NCI-H446 treated with DMSO at 0.1 percent for 48 hours (cell line): ENCODE measurements around the gene ZNF560.
A peak's percentile ranks its signal among the peaks of the same experiment; 100 is the strongest.

Experiments used
- DNase-seq: peaks from one replicate; lab custom pipeline; 2025; lab: John Stamatoyannopoulos, UW

The ZNF560 gene

GRCh38 chr19:9435279-9436268 is 62.8 kb downstream of the ZNF560 start, which contains the start of gene ZNF266:
ZNF266 (minus strand) TSS chr19:9435573; CDS start chr19:9420089, 15,484 bp downstream.
- peak; percentile 78 for DNase-seq

DNA sequence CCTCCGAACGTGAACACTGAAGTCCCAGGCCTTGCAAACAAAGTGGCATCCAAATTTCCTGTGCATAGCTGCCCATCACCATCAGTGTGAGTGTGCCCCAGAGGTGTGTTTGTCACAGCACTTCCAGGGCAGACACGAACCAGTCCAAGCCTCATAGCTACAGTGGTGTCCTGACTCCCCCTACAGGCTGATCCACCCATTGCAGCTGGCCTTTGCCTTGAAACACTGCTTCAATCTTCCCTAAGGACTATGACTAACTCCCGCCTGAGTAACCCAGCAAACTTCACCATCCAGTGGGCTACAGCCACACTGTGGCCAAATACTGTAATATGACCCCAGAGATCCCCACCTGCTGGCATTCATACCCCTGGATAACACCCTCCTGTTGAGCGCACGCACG is 66.9 kb downstream of the ZNF560 start:
- no peak for DNase-seq

DNA sequence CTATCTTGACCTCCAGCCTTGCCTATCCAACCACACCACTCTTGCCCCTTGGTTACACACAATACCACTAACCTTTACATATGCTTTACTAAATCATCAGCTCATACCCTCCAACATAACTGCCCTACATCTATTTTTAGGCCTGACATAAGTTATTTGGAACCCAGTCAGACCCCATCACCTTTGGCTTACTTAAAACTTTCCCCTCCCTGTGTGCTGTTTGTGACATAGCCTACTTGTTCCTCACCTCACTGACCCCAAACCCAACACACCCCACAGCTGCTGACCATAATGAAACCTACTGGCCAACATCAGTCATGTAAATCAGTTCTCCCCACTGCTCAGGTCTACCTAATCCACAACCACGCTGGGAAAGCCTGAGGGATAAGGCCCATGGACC is 68.0 kb downstream of the ZNF560 start:
- no peak for DNase-seq

DNA sequence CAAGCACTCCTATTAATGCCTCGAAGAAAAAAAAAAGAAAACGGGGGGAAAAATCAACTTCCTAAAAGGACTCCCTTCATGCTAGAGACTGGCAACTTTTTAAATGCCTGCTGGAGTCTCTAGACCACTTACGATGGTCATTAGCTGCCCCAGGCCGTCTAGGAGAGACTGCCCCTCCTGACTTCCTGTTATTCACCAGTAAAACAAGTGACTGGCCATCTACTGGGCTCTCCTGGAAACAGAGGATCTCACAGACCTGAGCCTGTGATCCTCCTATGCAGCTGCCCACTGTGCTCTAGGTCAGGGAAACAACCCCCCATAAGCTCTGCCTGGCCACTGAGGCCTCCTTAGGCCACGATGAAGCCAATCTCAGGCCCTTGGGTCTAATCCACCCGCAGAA is 70.5 kb downstream of the ZNF560 start:
- DNase-seq, result no peak
